ENCODE data around the gene PRDM1.

DNA sequence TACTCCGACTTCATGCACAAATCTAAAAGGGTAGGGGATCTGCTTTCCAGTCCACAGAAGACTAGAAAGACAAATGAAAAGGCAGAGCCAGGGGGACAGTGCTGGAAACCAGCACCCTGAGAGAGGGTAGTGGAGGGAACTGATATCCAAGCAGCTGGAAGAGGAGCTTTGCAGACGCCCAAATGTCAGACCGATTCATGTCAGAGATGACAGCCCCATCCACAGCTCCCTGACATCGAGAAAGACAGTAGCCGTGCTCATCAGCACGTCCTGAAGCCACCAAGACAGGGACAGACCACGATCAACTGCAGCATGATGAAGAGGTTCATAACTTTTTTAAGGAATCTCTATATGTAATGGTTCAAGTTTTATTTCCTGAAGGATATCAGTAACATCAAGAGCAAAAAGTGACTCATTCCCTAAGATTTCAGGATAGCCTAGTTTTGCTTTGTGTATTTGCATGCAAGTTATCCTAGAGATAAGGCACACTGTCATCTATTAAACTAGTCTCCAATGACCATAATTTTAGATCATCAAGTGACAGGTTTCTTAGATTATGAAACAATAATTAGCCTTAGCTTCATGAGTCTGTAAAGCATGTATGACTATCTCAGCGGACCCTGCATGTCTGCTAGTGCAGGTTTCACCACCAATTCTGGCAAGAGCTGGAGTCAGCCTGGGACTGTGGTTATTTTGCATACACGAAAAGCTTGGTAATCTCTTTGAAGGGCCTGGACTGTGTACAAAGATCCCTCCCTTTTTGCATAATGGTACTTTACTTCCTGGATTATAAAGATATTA lies 43.0 kb downstream of the PRDM1 start:
- no peak for TF ChIP-seq POLR2A (IDR thresholded peaks at IDR 0.05)
- TF ChIP-seq, protein P1, sequence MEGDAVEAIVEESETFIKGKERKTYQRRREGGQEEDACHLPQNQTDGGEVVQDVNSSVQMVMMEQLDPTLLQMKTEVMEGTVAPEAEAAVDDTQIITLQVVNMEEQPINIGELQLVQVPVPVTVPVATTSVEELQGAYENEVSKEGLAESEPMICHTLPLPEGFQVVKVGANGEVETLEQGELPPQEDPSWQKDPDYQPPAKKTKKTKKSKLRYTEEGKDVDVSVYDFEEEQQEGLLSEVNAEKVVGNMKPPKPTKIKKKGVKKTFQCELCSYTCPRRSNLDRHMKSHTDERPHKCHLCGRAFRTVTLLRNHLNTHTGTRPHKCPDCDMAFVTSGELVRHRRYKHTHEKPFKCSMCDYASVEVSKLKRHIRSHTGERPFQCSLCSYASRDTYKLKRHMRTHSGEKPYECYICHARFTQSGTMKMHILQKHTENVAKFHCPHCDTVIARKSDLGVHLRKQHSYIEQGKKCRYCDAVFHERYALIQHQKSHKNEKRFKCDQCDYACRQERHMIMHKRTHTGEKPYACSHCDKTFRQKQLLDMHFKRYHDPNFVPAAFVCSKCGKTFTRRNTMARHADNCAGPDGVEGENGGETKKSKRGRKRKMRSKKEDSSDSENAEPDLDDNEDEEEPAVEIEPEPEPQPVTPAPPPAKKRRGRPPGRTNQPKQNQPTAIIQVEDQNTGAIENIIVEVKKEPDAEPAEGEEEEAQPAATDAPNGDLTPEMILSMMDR (IDR thresholded peaks at IDR 0.05 in 8 of 11, conservative IDR thresholded peaks at IDR 0.05 in 3 of 11), result no peak
